Mesenchymal stem cell (in vitro differentiated cells and primary cell): ENCODE measurements around the gene GDPGP1.
"Not testable (repeated sequence)": the region's sequence is repeated elsewhere in the genome, so short reads cannot be mapped to it uniquely, and the experiment has no call there.

Experiments used
- DNase-seq: peaks from one replicate; pipeline ENCODE4 v3.0.0-alpha.2; 2013
- H2AFZ ChIP-seq: one replicate; pipeline ENCODE4 v1.6.1; 2013; ENCODE audit warnings: low read depth, mild to moderate bottlenecking, control low read depth, inconsistent platforms, low read length, moderate library complexity
- H2AK5ac ChIP-seq: 2 replicates; pipeline ENCODE4 v1.6.1; 2013; ENCODE audit warnings: low read length, moderate library complexity, mild to moderate bottlenecking, inconsistent platforms; ENCODE audit not compliant: severe bottlenecking
- H2BK120ac ChIP-seq: one replicate; pipeline ENCODE4 v1.6.1; 2013; ENCODE audit warnings: low read depth, mild to moderate bottlenecking, inconsistent platforms, low read length, moderate library complexity
- H2BK12ac ChIP-seq, 2 experiments: one replicate each; pipeline ENCODE4 v1.6.1; 2013; ENCODE audit warnings: inconsistent platforms in 2 of 2, low read length in 2 of 2, mild to moderate bottlenecking in 2 of 2, moderate library complexity in 2 of 2, control low read depth in 1 of 2
- H2BK15ac ChIP-seq: one replicate; pipeline ENCODE4 v1.6.1; 2013; ENCODE audit warnings: mild to moderate bottlenecking, low read depth, inconsistent platforms; ENCODE audit not compliant: poor library complexity, severe bottlenecking
- H2BK5ac ChIP-seq: 2 replicates; pipeline ENCODE4 v1.6.1; 2013; ENCODE audit warnings: low read depth, mild to moderate bottlenecking, low read length, control low read depth, inconsistent platforms; ENCODE audit not compliant: poor library complexity, severe bottlenecking
- H3K14ac ChIP-seq, 2 experiments: one replicate each; pipeline ENCODE4 v1.6.1; 2013; ENCODE audit warnings: inconsistent platforms in 2 of 2, low read length in 2 of 2, control low read depth in 1 of 2, mild to moderate bottlenecking in 1 of 2, moderate library complexity in 1 of 2
- H3K18ac ChIP-seq, 2 experiments: one replicate each; pipeline ENCODE4 v1.6.1; 2013; ENCODE audit warnings: inconsistent platforms in 2 of 2, low read length in 2 of 2, control low read depth in 1 of 2, low read depth in 1 of 2, mild to moderate bottlenecking in 1 of 2
- H3K23ac ChIP-seq, 2 experiments: one replicate each; pipeline ENCODE4 v1.6.1; 2013; ENCODE audit warnings: inconsistent platforms in 2 of 2, low read length in 2 of 2, mild to moderate bottlenecking in 2 of 2, moderate library complexity in 2 of 2, control low read depth in 1 of 2
- H3K27ac ChIP-seq: 2 replicates; pipeline ENCODE4 v1.5.1; 2013; ENCODE audit warnings: mild to moderate bottlenecking, moderate library complexity, low read length, control low read depth, inconsistent platforms; ENCODE audit not compliant: poor library complexity, severe bottlenecking
- H3K27me3 ChIP-seq, 2 experiments: 2 replicates each; pipeline versions ENCODE4 v1.6.1 to v1.7.0; 2013; ENCODE audit warnings: low read length in 2 of 2, mild to moderate bottlenecking in 2 of 2, moderate library complexity in 2 of 2, control low read depth in 1 of 2, inconsistent platforms in 1 of 2; ENCODE audit not compliant: control insufficient read depth in 1 of 2, insufficient read depth in 1 of 2
- H3K36me3 ChIP-seq, 2 experiments: 2 replicates each; pipeline versions ENCODE4 v1.6.1 to v1.7.0; 2013; ENCODE audit warnings: low read length in 2 of 2, control low read depth in 1 of 2, inconsistent platforms in 1 of 2, low read depth in 1 of 2, mild to moderate bottlenecking in 1 of 2; ENCODE audit not compliant: insufficient read depth in 2 of 2, control insufficient read depth in 1 of 2
- H3K4ac ChIP-seq, 2 experiments: one replicate each; pipeline ENCODE4 v1.6.1; 2013; ENCODE audit warnings: inconsistent platforms in 2 of 2, low read length in 2 of 2, mild to moderate bottlenecking in 2 of 2, moderate library complexity in 2 of 2, control low read depth in 1 of 2, low read depth in 1 of 2
- H3K4me1 ChIP-seq: 2 replicates; pipeline ENCODE4 v1.6.1; 2013; ENCODE audit warnings: low read depth, low read length, control low read depth; ENCODE audit not compliant: control insufficient read depth, insufficient read depth
- H3K4me2 ChIP-seq: 2 replicates; pipeline ENCODE4 v1.6.1; 2013; ENCODE audit warnings: low read length, mild to moderate bottlenecking, inconsistent platforms; ENCODE audit not compliant: poor library complexity, severe bottlenecking
- H3K4me3 ChIP-seq, 2 experiments: 2 replicates each; pipeline versions ENCODE4 v1.5.1 to v1.7.0; 2013; ENCODE audit warnings: low read length in 2 of 2, mild to moderate bottlenecking in 2 of 2, control low read depth in 1 of 2, low read depth in 1 of 2; ENCODE audit not compliant: insufficient read depth in 1 of 2
- H3K79me1 ChIP-seq: replicated peaks from 2 replicates; pipeline ENCODE4 v1.6.1; 2013; ENCODE audit warnings: mild to moderate bottlenecking, control low read depth, low read length, inconsistent platforms; ENCODE audit not compliant: poor library complexity, severe bottlenecking
- H3K9ac ChIP-seq: 2 replicates; pipeline ENCODE4 v1.7.0; 2013; ENCODE audit warnings: mild to moderate bottlenecking, low read length, moderate library complexity
- H3K9me3 ChIP-seq: 2 replicates; pipeline ENCODE4 v1.7.0; 2013; ENCODE audit warnings: mild to moderate bottlenecking, low read length; ENCODE audit not compliant: control insufficient read depth
- H4K8ac ChIP-seq: one replicate; pipeline ENCODE4 v1.6.1; 2013; ENCODE audit warnings: inconsistent platforms, mild to moderate bottlenecking, low read length, moderate library complexity
- H4K91ac ChIP-seq: one replicate; pipeline ENCODE4 v1.6.1; 2013; ENCODE audit warnings: mild to moderate bottlenecking, low read length, inconsistent platforms
- WGBS: methylation state at CpG from one replicate; pipeline ENCODE4 v1.1.7; 2013; ENCODE audit warnings: mixed read lengths; 5-methylcytosine and 5-hydroxymethylcytosine counted together

Gene GDPGP1

DNA sequence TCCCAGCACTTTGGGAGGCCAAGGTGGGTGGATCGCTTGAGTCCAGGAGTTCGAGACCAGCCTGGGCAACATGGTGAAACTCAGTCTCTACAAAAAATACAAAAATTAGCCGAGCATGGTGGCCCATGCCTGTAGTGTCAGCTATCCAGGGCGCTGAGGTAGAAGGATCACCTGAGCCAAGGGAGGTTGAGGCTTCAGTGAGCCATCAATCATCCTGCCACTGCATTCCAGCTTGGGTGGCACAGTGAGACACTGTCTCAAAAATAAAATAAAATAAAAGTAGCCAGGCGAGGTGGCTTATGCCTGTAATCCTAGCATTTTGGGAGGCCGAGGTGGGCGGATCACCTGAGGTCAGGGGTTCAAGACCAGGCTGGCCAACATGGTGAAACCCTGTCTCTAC is 45.9 kb upstream of the GDPGP1 start:
- H2BK15ac ChIP-seq, DNase-seq, H4K91ac ChIP-seq, H4K8ac ChIP-seq, H3K4me2 ChIP-seq, H2BK120ac ChIP-seq, H3K14ac ChIP-seq, H3K27me3 ChIP-seq, H3K9me3 ChIP-seq, H3K4ac ChIP-seq, H3K4me3 ChIP-seq, H3K9ac ChIP-seq, H2AFZ ChIP-seq, H3K36me3 ChIP-seq, H2BK12ac ChIP-seq, H3K27ac ChIP-seq, H3K23ac ChIP-seq, H2BK5ac ChIP-seq, H2AK5ac ChIP-seq, H3K18ac ChIP-seq: not testable (repeated sequence)
- 94% methylated on average over 7 of the region's 7 CpGs for WGBS
- Histone ChIP-seq H3K79me1 (peaks cover 25% of the 10 kb centered on the region), H3K4me1 (peaks cover 30% of the 10 kb centered on the region)

DNA sequence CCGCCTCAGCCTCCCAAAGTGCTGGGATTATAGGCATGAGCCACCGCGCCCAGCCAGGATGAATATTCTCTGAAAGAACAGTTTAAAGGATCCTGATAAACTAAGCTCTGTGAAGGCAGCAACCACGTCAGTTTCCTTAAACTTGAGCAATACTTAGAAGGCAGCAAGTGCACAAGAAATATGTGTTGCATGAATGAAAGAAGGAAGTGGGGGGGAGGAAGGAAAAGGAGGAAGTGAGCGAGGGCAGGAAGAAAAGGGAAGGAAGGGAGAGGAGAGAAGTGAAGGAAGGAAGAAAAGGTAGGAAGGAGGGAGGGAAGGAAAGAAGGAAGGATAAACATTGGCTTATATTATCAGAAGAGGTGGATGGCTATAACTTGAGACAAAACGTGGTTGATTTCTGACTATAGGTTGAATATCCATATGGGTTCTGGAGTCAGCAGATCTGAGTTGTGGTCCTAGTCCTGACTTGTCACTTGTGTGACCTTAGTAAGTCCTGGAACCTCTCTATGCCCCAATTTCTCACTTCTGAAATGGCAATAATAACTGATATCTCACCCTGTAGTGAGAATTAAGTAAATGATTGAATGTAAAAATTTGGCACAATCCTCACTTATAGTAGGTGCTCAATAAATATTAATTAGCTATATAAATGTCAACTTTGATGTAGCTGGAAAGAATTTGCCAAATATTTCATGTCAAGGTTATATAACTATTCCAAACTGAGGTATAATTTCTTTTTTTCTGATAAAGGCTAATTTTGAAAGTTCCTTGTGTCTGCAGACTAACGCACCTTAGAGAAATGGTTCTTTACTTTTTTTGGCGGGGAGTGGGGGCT is 44.9 kb upstream of the GDPGP1 start:
- no peak overlapping the region for H2BK5ac ChIP-seq
- no peaks in the 10 kb centered on the region for H3K36me3 ChIP-seq
- H3K9me3 ChIP-seq, result no peaks in the 10 kb centered on the region
- no peak overlapping the region for H3K18ac ChIP-seq
- peaks cover 30% of the 10 kb centered on the region for H3K4me1 ChIP-seq
- WGBS, result 89% methylated on average over 8 of the region's 8 CpGs
- H3K9ac ChIP-seq, result no peak overlapping the region
- H3K14ac ChIP-seq, result no peak overlapping the region
- no peak overlapping the region for H2AFZ ChIP-seq
- no peak overlapping the region for H2BK15ac ChIP-seq
- no peak overlapping the region for H3K4me3 ChIP-seq
- peaks cover 29% of the 10 kb centered on the region for H3K79me1 ChIP-seq
- H4K8ac ChIP-seq, result no peak overlapping the region
- no peak overlapping the region for H3K27ac ChIP-seq
- H2BK120ac ChIP-seq, result no peak overlapping the region
- no peak overlapping the region for H3K23ac ChIP-seq
- H3K4ac ChIP-seq, result no peak overlapping the region
- H2AK5ac ChIP-seq, result no peak overlapping the region
- H3K27me3 ChIP-seq, result no peaks in the 10 kb centered on the region
- DNase-seq, result no peak
- H2BK12ac ChIP-seq, result no peak overlapping the region
- H4K91ac ChIP-seq, result no peak overlapping the region
- no peak overlapping the region for H3K4me2 ChIP-seq

DNA sequence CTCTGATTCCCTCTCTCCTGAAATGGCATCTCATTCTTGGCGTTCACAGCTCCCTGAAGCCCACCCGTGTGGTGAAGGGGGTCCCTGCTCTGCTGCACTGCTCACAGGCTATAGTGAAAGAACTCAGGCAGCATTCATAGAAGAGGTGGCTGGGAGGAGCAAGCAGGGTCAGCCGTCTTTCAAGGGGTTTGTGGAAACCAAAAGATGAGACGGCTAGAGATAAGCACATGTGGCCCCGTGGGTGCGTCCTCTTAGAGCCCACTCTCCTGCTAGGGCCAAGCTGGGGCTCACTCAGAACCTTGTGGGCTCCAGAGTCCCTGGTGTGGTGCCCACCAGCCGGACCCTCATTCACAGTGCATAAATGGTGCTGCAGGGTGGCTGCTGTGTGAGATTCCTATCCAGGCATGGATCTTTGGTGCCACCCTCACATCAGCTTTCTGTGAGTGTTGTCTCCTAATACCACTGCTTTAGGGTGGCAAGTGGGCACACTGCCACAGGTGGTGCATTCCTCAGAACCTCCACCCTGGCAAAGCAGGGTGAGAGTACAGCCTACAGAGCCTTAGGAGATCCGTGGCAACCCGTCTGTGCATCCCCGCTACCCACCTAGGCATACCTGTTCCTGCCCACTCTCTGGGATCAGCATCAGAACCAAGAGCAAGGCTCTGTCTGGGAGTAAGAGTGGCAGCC is 44.1 kb upstream of the GDPGP1 start:
- Histone ChIP-seq H3K4me3 (no peak overlapping the region), H3K23ac (no peak overlapping the region), H2BK5ac (no peak overlapping the region), H2BK120ac (no peak overlapping the region), H2AFZ (no peak overlapping the region), H3K9me3 (no peaks in the 10 kb centered on the region), H3K9ac (no peak overlapping the region), H3K36me3 (no peaks in the 10 kb centered on the region), H3K4ac (no peak overlapping the region), H2AK5ac (no peak overlapping the region), H3K14ac (no peak overlapping the region), H3K18ac (no peak overlapping the region), H2BK15ac (no peak overlapping the region), H3K4me1 (peaks cover 26% of the 10 kb centered on the region), H3K79me1 (peaks cover 29% of the 10 kb centered on the region), H4K91ac (no peak overlapping the region), H3K27me3 (no peaks in the 10 kb centered on the region), H3K27ac (no peak overlapping the region), H3K4me2 (no peak overlapping the region), H2BK12ac (no peak overlapping the region), H4K8ac (no peak overlapping the region)
- 91% methylated on average over 10 of the region's 10 CpGs for WGBS
- DNase-seq, result no peak

DNA sequence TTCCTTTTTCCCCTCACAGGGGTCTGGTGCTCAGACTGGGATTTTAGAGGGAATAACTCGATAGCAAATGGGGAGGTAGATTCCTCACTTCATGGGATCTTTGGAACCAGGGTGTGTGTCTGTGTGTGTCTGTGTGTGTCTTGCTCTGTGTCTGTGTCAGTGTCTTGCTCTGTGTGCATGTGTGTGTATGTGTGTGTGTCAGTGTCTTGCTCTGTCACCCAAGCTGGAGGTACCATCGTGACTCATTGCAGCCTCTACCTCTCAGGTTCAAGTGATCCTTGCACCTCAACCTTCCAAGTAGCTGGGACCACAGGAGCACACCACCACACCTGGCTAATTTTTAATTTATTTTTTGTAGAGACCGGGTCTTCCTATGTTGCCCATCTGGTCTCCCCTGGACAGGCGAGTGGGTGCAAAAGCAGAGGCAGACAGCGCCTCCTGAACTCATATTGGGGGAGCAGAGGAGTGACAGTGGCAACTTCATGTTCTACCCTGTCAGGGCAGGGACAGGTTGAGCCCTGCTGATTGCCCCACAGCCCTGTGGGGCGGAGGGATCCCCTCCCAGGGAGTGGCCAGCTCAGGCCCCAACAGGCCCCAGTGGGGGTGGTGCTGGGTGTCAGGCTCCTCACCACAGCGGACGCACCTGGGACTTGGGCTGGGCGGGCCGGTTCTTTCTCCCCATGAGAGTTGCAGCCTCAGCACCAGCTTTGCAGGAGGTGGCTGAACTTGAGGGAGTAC is 43.2 kb upstream of the GDPGP1 start:
- Histone ChIP-seq H4K91ac (no peak overlapping the region), H3K18ac (no peak overlapping the region), H3K79me1 (peaks cover 31% of the 10 kb centered on the region), H4K8ac (no peak overlapping the region), H2BK12ac (no peak overlapping the region), H3K27me3 (no peaks in the 10 kb centered on the region), H2BK120ac (no peak overlapping the region), H2BK5ac (no peak overlapping the region), H3K27ac (no peak overlapping the region), H3K9ac (no peak overlapping the region), H3K4me1 (peaks cover 23% of the 10 kb centered on the region), H3K36me3 (no peaks in the 10 kb centered on the region), H2BK15ac (peak overlapping the region; percentile 94), H3K9me3 (no peaks in the 10 kb centered on the region), H2AFZ (no peak overlapping the region), H3K4ac (no peak overlapping the region), H3K4me3 (no peak overlapping the region), H3K4me2 (no peak overlapping the region), H2AK5ac (no peak overlapping the region), H3K23ac (no peak overlapping the region), H3K14ac (no peak overlapping the region)
- DNase-seq, result no peak
- WGBS, result 93% methylated on average over 10 of the region's 10 CpGs
